Coronary artery (tissue), 2 donors: ENCODE measurements around the gene KIAA1958.

Source experiments
- DNase-seq: peaks from one replicate; pipeline ENCODE4 v3.0.0-alpha.2; 2017; ENCODE audit warnings: low spot score
- H3K27ac ChIP-seq, 2 donors: fragments of 200-600 bp; sonication (generic); one replicate each; pipeline ENCODE4 v1.5.1; 2016 to 2019
- H3K4me3 ChIP-seq: fragments of 200-600 bp; sonication (generic); 2 replicates; pipeline ENCODE4 v1.5.1; 2016; ENCODE audit warnings: mild to moderate bottlenecking, moderate library complexity
- TF ChIP-seq, protein P1 (sequence below): fragments of 200-600 bp; sonication (generic); IDR thresholded peaks from one replicate; pipeline ENCODE4 v1.5.1; 2019; ENCODE audit warnings: antibody characterized with exemption

The KIAA1958 gene

DNA sequence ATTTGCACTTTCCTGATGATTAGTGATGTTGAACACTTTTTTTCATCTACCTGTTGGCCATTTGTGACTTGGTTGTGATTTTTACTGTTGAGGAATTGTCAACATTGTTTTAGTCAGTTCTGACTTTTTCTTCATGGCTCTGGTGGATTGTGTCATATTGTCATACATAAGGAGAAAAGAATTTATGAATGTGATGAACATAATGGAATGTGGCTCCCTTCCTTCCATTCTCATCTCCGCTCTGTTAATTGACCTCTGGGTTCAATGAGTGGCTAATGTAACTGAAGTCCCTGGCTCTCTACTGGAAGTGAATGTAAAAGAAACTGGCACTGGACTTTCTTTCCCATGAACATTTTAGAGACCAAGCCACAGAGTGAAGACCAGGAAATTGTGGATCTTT, 49.2 kb downstream of the KIAA1958 start:
- H3K4me3 ChIP-seq = no peak overlapping the region
- no peak overlapping the region for H3K27ac ChIP-seq
- no peak for DNase-seq
- TF ChIP-seq, protein P1, sequence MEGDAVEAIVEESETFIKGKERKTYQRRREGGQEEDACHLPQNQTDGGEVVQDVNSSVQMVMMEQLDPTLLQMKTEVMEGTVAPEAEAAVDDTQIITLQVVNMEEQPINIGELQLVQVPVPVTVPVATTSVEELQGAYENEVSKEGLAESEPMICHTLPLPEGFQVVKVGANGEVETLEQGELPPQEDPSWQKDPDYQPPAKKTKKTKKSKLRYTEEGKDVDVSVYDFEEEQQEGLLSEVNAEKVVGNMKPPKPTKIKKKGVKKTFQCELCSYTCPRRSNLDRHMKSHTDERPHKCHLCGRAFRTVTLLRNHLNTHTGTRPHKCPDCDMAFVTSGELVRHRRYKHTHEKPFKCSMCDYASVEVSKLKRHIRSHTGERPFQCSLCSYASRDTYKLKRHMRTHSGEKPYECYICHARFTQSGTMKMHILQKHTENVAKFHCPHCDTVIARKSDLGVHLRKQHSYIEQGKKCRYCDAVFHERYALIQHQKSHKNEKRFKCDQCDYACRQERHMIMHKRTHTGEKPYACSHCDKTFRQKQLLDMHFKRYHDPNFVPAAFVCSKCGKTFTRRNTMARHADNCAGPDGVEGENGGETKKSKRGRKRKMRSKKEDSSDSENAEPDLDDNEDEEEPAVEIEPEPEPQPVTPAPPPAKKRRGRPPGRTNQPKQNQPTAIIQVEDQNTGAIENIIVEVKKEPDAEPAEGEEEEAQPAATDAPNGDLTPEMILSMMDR = no peak

DNA sequence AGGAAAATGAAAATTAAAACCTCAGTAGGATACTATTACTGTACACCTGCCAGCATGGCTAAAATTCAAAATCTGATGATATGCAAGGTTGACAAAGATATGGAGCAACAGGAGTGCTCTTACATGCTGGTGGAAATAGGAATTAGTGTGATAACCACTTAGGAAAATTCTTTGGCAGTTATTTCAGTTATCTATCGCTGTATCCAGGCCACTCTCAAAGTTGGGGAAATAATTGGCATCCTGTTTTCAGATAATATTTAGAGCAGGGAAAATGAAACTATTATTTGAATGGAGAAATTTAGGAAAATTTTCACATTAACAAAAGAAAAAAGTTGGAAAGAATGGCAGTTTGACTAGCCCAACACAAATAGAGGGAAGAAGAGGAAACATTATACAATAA, 50.9 kb downstream of the KIAA1958 start:
- Histone ChIP-seq H3K27ac (no peak overlapping the region), H3K4me3 (no peak overlapping the region)
- no peak for DNase-seq
- TF ChIP-seq, protein P1 = no peak

DNA sequence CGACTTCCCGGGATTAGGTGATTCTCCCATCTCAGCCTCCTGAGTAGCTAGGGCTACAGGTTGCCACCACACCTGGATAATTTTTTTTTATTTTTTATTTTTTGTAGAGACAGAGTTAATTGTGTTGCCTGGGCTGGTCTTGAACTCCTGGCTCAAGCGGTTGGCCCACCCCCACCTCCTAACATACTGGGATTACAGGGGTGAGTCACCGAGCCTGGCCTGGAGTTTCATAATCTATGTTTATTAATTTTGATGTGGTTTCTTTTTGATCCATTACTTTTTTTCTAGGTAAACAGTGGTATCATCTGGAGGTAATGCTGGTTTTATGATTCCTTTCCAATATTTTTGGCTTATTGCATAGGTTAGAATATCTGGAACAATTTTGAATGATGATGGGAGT, 54.2 kb downstream of the KIAA1958 start:
- Histone ChIP-seq H3K27ac (no peak overlapping the region), H3K4me3 (no peak overlapping the region)
- no peak for DNase-seq
- TF ChIP-seq, protein P1 = no peak

DNA sequence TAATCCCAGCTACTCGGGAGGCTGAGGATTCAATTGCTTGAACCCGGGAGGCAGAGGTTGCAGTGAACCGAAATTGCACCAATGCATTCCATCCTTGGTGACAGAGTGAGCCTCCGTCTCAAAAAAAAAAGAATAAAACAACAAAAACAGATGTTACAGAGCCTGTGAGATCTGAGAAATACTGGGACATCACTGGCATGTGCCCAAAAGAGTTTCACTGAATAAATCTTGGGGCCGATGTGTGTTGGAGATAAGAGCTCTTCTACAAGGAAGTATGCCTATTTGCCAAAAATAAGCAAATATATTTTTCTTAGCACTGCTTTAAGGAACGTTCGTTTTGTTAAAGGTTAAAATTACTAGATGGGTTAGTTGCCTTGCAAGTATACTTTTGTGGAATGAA, 55.1 kb downstream of the KIAA1958 start:
- TF ChIP-seq, protein P1 = no peak
- DNase-seq = no peak
- Histone ChIP-seq H3K27ac (no peak overlapping the region), H3K4me3 (no peak overlapping the region)

DNA sequence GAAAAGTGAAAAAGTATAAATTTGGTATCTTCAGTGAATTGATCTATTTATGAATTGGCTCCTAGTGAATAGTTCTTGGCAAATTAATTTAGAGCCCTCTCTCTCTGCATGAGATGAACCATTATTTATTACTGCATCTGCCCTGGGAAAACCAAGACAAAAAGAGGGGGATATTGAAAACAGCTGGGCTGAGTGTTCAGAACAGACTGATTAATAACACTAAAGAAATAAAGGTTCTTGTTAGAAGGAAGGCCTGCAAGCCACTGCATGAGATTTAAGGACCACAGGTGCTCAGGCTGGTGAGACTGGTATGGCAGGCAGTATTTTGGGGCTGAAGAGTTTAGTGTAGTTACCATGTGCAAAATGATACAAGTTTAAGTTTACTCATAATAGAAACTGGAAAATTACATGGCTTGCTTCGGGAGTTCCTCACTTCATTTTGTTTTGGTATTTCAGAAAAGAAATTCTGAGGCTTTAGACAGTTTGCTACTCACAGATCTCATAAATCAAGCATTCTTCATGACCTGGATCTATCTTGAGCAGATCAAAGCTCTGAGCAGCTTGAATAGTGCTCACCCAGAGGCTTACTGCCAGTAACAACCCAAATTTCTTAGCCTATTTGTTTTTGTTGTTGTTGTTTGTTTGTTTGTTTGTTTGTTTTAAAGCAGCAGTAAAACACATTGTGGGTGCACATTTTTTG, 56.1 kb downstream of the KIAA1958 start:
- no peak for DNase-seq

DNA sequence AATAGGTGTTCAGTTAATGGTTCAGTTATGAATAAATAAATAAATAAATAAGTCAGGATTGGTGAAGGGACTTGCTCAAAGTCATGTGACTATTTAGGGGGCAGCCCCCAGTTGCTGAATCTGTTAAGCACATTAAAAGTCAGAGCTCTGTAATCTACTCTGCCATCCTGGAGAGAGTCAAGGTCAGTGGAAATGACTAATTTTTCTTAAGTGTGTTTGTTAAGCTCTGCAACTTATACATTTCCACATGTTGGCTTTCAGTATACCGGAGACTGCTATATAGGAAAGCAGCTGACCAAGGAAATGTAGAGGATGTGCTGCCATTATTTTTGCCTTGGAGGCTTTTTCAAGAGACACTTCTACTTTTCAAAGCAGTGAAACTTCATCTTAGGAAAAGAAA, 57.9 kb downstream of the KIAA1958 start:
- no peak for DNase-seq
- Histone ChIP-seq H3K27ac (no peak overlapping the region), H3K4me3 (no peak overlapping the region)
- TF ChIP-seq, protein P1 = no peak

More for the DNA sequence above, 56.1 kb downstream of the KIAA1958 start:
- H3K4me3 ChIP-seq = no peak overlapping the region
- TF ChIP-seq, protein P1 = no peak
- no peak overlapping the region for H3K27ac ChIP-seq

DNA sequence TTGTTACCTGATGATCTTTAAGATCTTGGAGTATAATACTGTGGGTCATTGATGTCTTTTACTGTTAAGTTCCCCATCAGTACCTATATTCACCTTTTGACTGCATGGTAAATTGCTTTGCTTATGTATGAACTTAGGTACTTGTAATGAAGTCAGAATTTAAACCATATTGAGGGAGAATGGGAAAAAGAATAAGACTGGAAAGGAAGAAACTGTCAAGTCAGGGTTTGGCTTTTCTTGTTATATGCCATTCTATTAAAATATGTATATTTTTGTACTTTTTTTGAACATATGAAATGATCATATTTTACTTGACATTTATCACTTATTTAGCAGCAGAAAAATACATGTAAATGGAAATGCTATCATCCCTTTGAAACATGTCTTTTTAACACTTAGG, 58.6 kb downstream of the KIAA1958 start:
- no peak overlapping the region for H3K27ac ChIP-seq
- DNase-seq = no peak
- TF ChIP-seq, protein P1 = no peak
- no peak overlapping the region for H3K4me3 ChIP-seq
